NCI-H2107 treated with DMSO at 0.1 percent for 48 hours (cell line): Measurements from ENCODE around the gene PCP2.
A peak's percentile ranks its signal among the peaks of the same experiment; 100 is the strongest.

Experiments used
- DNase-seq: peaks from one replicate; lab custom pipeline; 2025; ENCODE audit not compliant: unreplicated experiment; lab: John Stamatoyannopoulos, UW

Gene PCP2

GRCh38 chr19:7600721-7601120, 32.8 kb downstream of the PCP2 start:
- DNase-seq, result no peak

- DNase-seq, result no peak
These were observed 35.3 kb downstream of the PCP2 start for GRCh38 chr19:7598180-7598579.

GRCh38 chr19:7597689-7598088, 35.8 kb downstream of the PCP2 start:
- DNase-seq, result no peak

GRCh38 chr19:7596211-7596937, 37.1 kb downstream of the PCP2 start:
- DNase-seq, result no peak

- peak; percentile 54 for DNase-seq
These were observed 37.9 kb downstream of the PCP2 start, which contains the start of gene CAMSAP3 for GRCh38 chr19:7595466-7596133. CAMSAP3 (plus strand) TSS chr19:7595863; CDS start chr19:7596003, 140 bp downstream.

- DNase-seq, result no peak
These were observed 43.3 kb downstream of the PCP2 start for GRCh38 chr19:7590256-7590655.

GRCh38 chr19:7589822-7590221, 43.7 kb downstream of the PCP2 start:
- no peak for DNase-seq

GRCh38 chr19:7582446-7582845, 51.1 kb downstream of the PCP2 start:
- DNase-seq, result no peak
